Measurements from ENCODE around the gene ELOVL6.

DNA sequence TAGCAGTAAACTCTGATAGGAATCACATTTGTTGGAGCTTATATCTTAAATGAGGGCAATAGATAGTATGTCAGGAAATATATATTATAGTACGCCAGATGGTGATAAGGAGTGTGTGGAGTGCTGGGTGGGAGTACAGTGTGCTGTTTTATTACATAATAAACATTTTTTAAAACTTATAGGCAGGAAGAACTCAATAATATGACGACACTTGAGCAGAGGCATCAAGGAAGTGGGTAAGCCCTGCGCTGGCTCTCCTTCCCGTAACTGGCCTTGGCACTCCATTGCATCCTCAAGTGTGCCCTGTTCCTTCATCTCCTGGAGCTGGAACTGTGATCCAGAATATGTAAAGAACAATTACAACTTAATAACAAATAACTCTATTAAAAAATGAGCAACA is 123.8 kb downstream of the ELOVL6 start:
- TF ChIP-seq CTCF (IDR thresholded peaks at IDR 0.05), result no peak
- no peak for TF ChIP-seq POLR2A (IDR thresholded peaks at IDR 0.05)
